Osteoblast (primary cell): ENCODE data around the gene AHCY. TPM values are rescaled to one million over a fixed set of nuclear protein-coding genes. Genes with fewer than 3 reads are reported as not detected.

Experiments used
- DNase-seq: peaks from one replicate; pipeline ENCODE4 v3.0.0; 2011; ENCODE audit warnings: low spot score, mixed read lengths; ENCODE audit not compliant: insufficient read length; ENCODE audit errors: missing footprints
- H2AFZ ChIP-seq: 2 replicates; pipeline ENCODE4 v1.6.0; 2011; ENCODE audit warnings: mild to moderate bottlenecking, low read length
- H3K27ac ChIP-seq: 2 replicates; pipeline ENCODE4 v1.5.1; 2011; ENCODE audit warnings: mild to moderate bottlenecking, low read depth, low read length, moderate library complexity
- H3K27me3 ChIP-seq: 2 replicates; pipeline ENCODE4 v1.6.0; 2012; ENCODE audit warnings: mild to moderate bottlenecking, control low read depth, inconsistent platforms, low read length, moderate library complexity; ENCODE audit not compliant: insufficient read depth
- H3K36me3 ChIP-seq: 2 replicates; pipeline ENCODE4 v1.5.1; 2011; ENCODE audit warnings: mild to moderate bottlenecking, low read length, control low read depth, moderate library complexity; ENCODE audit not compliant: insufficient read depth
- H3K4me1 ChIP-seq: 2 replicates; pipeline ENCODE4 v1.5.1; 2011; ENCODE audit warnings: mild to moderate bottlenecking, low read length, control low read depth, moderate library complexity; ENCODE audit not compliant: insufficient read depth
- H3K4me2 ChIP-seq: 2 replicates; pipeline ENCODE4 v1.6.0; 2011; ENCODE audit warnings: mild to moderate bottlenecking, low read length; ENCODE audit not compliant: insufficient read depth
- H3K4me3 ChIP-seq: fragments of 200-600 bp; sonication (generic); 3 replicates; pipeline ENCODE4 v1.5.1; 2012; ENCODE audit warnings: mild to moderate bottlenecking, low read length, inconsistent platforms; ENCODE audit not compliant: insufficient read depth
- H3K79me2 ChIP-seq: 2 replicates; pipeline ENCODE4 v1.6.0; 2012; ENCODE audit warnings: mild to moderate bottlenecking, low read length, control low read depth, inconsistent platforms; ENCODE audit not compliant: insufficient read depth
- H3K9me3 ChIP-seq: 2 replicates; pipeline ENCODE4 v1.5.1; 2011; ENCODE audit warnings: low read depth, low read length, control low read depth
- H4K20me1 ChIP-seq: 2 replicates; pipeline ENCODE4 v1.6.0; 2012; ENCODE audit warnings: mild to moderate bottlenecking, low read length, control low read depth; ENCODE audit not compliant: insufficient read depth
- total RNA-seq: library from RNA; depleted of rRNA; stranded (reverse); fragments of >200 nt; gene quantifications from 2 replicates; pipeline ENCODE4 v1.2.3, GENCODE V29; 2012
- TF ChIP-seq, protein P1 (sequence below): IDR thresholded peaks from 2 replicates; pipeline ENCODE4 v1.5.1; 2011; ENCODE audit warnings: mild to moderate bottlenecking, low read depth, low read length, moderate library complexity; ENCODE audit errors: extremely low read depth

Gene AHCY
- total RNA-seq, 1 donor = 87.6 TPM

DNA sequence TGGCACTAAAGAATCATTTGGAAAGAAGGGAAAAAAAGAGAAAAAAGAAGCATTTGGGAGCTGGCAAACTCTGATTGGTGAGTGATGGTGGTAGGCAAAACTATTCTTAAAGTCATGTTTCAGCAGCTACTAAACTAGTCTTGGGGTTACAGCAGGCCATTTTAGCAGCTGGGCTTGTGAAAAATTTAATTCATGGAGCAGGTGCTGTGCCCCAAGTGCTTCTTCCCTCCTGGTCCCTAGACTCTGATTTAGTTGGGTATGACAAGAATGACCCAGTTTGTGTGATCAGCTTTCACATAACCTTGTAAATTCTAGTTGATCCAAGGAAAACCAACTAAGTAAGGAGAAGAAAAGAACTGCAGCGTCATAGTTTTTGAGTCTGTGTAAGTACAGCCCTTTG is 63.0 kb downstream of the AHCY start:
- TF ChIP-seq, protein P1, sequence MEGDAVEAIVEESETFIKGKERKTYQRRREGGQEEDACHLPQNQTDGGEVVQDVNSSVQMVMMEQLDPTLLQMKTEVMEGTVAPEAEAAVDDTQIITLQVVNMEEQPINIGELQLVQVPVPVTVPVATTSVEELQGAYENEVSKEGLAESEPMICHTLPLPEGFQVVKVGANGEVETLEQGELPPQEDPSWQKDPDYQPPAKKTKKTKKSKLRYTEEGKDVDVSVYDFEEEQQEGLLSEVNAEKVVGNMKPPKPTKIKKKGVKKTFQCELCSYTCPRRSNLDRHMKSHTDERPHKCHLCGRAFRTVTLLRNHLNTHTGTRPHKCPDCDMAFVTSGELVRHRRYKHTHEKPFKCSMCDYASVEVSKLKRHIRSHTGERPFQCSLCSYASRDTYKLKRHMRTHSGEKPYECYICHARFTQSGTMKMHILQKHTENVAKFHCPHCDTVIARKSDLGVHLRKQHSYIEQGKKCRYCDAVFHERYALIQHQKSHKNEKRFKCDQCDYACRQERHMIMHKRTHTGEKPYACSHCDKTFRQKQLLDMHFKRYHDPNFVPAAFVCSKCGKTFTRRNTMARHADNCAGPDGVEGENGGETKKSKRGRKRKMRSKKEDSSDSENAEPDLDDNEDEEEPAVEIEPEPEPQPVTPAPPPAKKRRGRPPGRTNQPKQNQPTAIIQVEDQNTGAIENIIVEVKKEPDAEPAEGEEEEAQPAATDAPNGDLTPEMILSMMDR = no peak
- no peak overlapping the region for H3K27ac ChIP-seq
- H2AFZ ChIP-seq = no peak overlapping the region

DNA sequence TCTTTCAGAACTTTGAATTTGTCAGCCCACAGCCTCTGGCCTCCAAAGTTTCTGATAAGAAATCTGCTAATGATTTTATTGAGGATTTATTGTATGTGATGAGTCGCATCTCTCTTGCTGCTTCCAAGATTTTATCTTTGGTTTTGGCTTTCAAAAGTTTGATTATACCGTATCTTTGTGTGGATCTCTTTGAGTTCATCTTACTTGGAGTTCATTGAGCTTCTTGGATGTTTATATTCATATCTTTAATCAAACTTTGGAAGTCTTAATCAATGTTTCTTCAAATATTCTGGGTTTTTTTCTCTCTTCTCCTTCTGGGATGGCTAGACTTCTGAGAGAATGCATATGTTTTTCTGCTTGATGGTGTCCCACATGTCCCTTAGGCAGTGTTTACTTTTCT is 65.2 kb downstream of the AHCY start:
- no peak overlapping the region for H3K4me3 ChIP-seq
- DNase-seq = no peak
- no peaks in the 10 kb centered on the region for H3K79me2 ChIP-seq
- no peaks in the 10 kb centered on the region for H3K9me3 ChIP-seq
- no peaks in the 10 kb centered on the region for H3K36me3 ChIP-seq
- H3K27ac ChIP-seq = no peak overlapping the region
- no peaks in the 10 kb centered on the region for H3K4me1 ChIP-seq
- TF ChIP-seq, protein P1 = no peak
- no peak overlapping the region for H2AFZ ChIP-seq
- no peaks in the 10 kb centered on the region for H4K20me1 ChIP-seq
- H3K27me3 ChIP-seq = peaks cover 13% of the 10 kb centered on the region
- no peak overlapping the region for H3K4me2 ChIP-seq

More for the DNA sequence above, 63.0 kb downstream of the AHCY start:
- H3K4me3 ChIP-seq = no peak overlapping the region
- H3K4me2 ChIP-seq = no peak overlapping the region
- H3K36me3 ChIP-seq = no peaks in the 10 kb centered on the region
- H3K9me3 ChIP-seq = no peaks in the 10 kb centered on the region
- no peak for DNase-seq
- H3K27me3 ChIP-seq = peaks cover 13% of the 10 kb centered on the region
- H3K79me2 ChIP-seq = no peaks in the 10 kb centered on the region
- H4K20me1 ChIP-seq = no peaks in the 10 kb centered on the region
- H3K4me1 ChIP-seq = no peaks in the 10 kb centered on the region

DNA sequence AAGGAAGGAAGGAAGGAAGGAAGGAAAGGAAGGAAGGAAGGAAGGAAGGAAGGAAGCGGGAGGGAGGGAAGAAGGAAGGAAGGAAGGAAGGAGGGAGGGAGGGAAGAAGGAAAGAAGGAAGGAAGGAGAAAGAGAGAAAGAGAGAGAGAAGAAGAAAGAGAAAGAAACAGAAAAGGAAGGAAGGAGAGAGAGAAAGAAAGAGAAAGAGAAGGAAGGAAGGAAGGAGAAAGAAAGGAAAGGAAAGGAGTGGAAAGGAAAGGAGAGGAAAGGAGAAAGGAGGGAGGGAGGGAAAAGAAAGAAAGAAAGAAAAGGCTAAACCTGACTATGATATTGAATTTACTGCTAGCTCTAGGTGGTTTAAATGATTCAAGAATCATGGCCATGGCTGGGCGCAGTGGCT is 67.3 kb downstream of the AHCY start:
- no peak for DNase-seq
- Histone ChIP-seq H2AFZ (no peak overlapping the region), H3K9me3 (no peaks in the 10 kb centered on the region)

DNA sequence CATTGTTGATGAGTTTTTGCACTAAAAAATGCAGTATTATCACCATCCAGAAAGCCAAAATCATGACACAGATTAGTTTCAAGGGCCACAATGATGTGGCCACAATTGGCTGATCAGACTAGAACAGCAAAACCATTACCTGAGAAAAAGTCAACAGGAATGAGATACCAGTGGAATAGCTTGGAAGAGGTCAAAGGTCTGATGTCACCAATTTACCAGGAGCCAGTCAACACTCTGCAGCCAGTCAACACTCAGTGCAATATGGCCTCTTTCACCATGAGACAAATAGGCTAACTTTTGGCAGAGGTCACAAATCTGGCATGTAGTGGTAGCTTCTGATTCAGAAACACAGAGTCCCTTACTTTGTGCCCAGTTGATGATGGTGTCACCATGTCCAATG is 69.5 kb downstream of the AHCY start:
- no peak for DNase-seq
- Histone ChIP-seq H3K27ac (no peak overlapping the region), H3K4me3 (no peak overlapping the region), H3K4me2 (no peak overlapping the region), H3K27me3 (no peaks in the 10 kb centered on the region), H3K4me1 (no peaks in the 10 kb centered on the region), H3K36me3 (no peaks in the 10 kb centered on the region), H4K20me1 (no peaks in the 10 kb centered on the region), H3K79me2 (no peaks in the 10 kb centered on the region), H2AFZ (no peak overlapping the region), H3K9me3 (no peaks in the 10 kb centered on the region)
- TF ChIP-seq, protein P1 = no peak

More for the DNA sequence above, 67.3 kb downstream of the AHCY start:
- no peak overlapping the region for H3K4me2 ChIP-seq
- H3K36me3 ChIP-seq = no peaks in the 10 kb centered on the region
- no peaks in the 10 kb centered on the region for H3K4me1 ChIP-seq
- TF ChIP-seq, protein P1 = no peak
- no peaks in the 10 kb centered on the region for H3K79me2 ChIP-seq
- peaks cover 9% of the 10 kb centered on the region for H3K27me3 ChIP-seq
- no peak overlapping the region for H3K4me3 ChIP-seq
- no peaks in the 10 kb centered on the region for H4K20me1 ChIP-seq
- H3K27ac ChIP-seq = no peak overlapping the region
